SK-N-SH (cell line): ENCODE results near the gene DSE. TPM values are rescaled to one million over a fixed set of nuclear protein-coding genes. Genes with fewer than 3 reads are reported as not detected.

Experiments used
- CTCF ChIA-PET: fragments of 300-600, 350-600 bp; formaldehyde crosslinking; extraction: SDS; loops from one replicate; lab custom pipeline; 2021; lab: Yijun Ruan, JAX
- POLR2A ChIA-PET: fragments of 350-600 bp; sonication (Branson Sonifier 250); formaldehyde crosslinking; extraction: SDS; loops from one replicate; lab custom pipeline; 2020; ENCODE audit warnings: antibody characterized with exemption, inconsistent platforms; lab: Yijun Ruan, JAX
- DNase-seq: peaks from one replicate; pipeline ENCODE4 v3.0.0; 2012
- H2AFZ ChIP-seq: fragments of 200-600 bp; sonication (generic); 2 replicates; pipeline ENCODE4 v1.8.1; 2016; ENCODE audit warnings: antibody characterized with exemption, mild to moderate bottlenecking, low read depth
- H3F3A ChIP-seq: fragments of 200-600 bp; sonication (generic); replicated peaks from 2 replicates; pipeline ENCODE3; 2016; ENCODE audit warnings: antibody characterized with exemption, mild to moderate bottlenecking; ENCODE audit not compliant: insufficient read depth
- H3K27ac ChIP-seq, 2 experiments: fragments of 200-500 bp in 1 of 2; fragments of 200-600 bp in 1 of 2; sonication (Bioruptor generic) in 1 of 2; sonication (generic), shearing (Covaris generic) in 1 of 2; 2 replicates each; pipeline versions ENCODE4 v1.5.1 to v1.6.1; 2014 to 2016; ENCODE audit warnings: low read depth in 2 of 2, inconsistent platforms in 1 of 2, low read length in 1 of 2, mild to moderate bottlenecking in 1 of 2, mixed read lengths in 1 of 2
- H3K27me3 ChIP-seq: fragments of 200-600 bp; sonication (generic), shearing (Covaris generic); 2 replicates; pipeline ENCODE4 v1.6.1; 2016; ENCODE audit warnings: mixed run types; ENCODE audit not compliant: insufficient read depth
- H3K36me3 ChIP-seq, 2 experiments: fragments of 200-500 bp in 1 of 2; fragments of 200-600 bp in 1 of 2; sonication (Bioruptor generic) in 1 of 2; sonication (generic) in 1 of 2; replicated peaks in 1 of 2; 2 replicates each; pipeline versions ENCODE3 to v1.5.1; 2014 to 2016; ENCODE audit warnings: low read length in 1 of 2, mild to moderate bottlenecking in 1 of 2; ENCODE audit not compliant: insufficient read depth in 2 of 2, control insufficient read depth in 1 of 2
- H3K4me1 ChIP-seq, 2 experiments: fragments of 200-500 bp in 1 of 2; fragments of 200-600 bp in 1 of 2; sonication (Bioruptor generic) in 1 of 2; sonication (generic), shearing (Covaris generic) in 1 of 2; 2 replicates each; pipeline versions ENCODE4 v1.5.1 to v1.6.1; 2014 to 2016; ENCODE audit warnings: low read depth in 1 of 2, low read length in 1 of 2, mixed run types in 1 of 2; ENCODE audit not compliant: insufficient read depth in 2 of 2, control insufficient read depth in 1 of 2
- H3K4me2 ChIP-seq: fragments of 200-600 bp; sonication (generic), shearing (Covaris generic); 2 replicates; pipeline ENCODE4 v1.6.1; 2017; ENCODE audit warnings: mixed run types
- H3K4me3 ChIP-seq, 2 experiments: fragments of 200-500 bp in 1 of 2; fragments of 200-600 bp in 1 of 2; sonication (Bioruptor generic) in 1 of 2; sonication (generic), shearing (Covaris generic) in 1 of 2; 2 replicates each; pipeline versions ENCODE4 v1.5.1 to v1.8.1; 2014 to 2016; ENCODE audit warnings: low read depth in 2 of 2, inconsistent platforms in 1 of 2, low read length in 1 of 2, mild to moderate bottlenecking in 1 of 2, mixed read lengths in 1 of 2, moderate library complexity in 1 of 2
- H3K79me2 ChIP-seq: fragments of 200-600 bp; sonication (generic); 2 replicates; pipeline ENCODE4 v1.8.1; 2017; ENCODE audit warnings: mild to moderate bottlenecking; ENCODE audit not compliant: insufficient read depth
- H3K9ac ChIP-seq: fragments of 200-600 bp; sonication (generic); 2 replicates; pipeline ENCODE4 v1.6.1; 2017; ENCODE audit warnings: mixed run types
- H3K9me2 ChIP-seq: fragments of 200-600 bp; sonication (generic); 2 replicates; pipeline ENCODE4 v1.6.1; 2017; ENCODE audit warnings: mixed run types
- H3K9me3 ChIP-seq: fragments of 200-600 bp; sonication (generic); 2 replicates; pipeline ENCODE4 v1.6.1; 2017; ENCODE audit warnings: mixed run types, mild to moderate bottlenecking, moderate library complexity
- H4K20me1 ChIP-seq: fragments of 200-600 bp; sonication (generic); 2 replicates; pipeline ENCODE4 v1.6.1; 2017; ENCODE audit warnings: mild to moderate bottlenecking, mixed run types; ENCODE audit not compliant: insufficient read depth
- CHD2 ChIP-seq: fragments of 150-350 bp; IDR thresholded peaks from 2 replicates; pipeline ENCODE4 v1.6.1; 2018; ENCODE audit warnings: low read length; ENCODE audit not compliant: partially characterized antibody
- GABPA ChIP-seq: IDR thresholded peaks from 2 replicates; pipeline ENCODE4 v1.4.0; 2012; ENCODE audit warnings: low read depth, mild to moderate bottlenecking
- IRF3 ChIP-seq: fragments of 150-350 bp; IDR thresholded peaks from 2 replicates; pipeline ENCODE4 v1.6.1; 2016; ENCODE audit warnings: mild to moderate bottlenecking, low read depth, low read length
- NRF1 ChIP-seq: IDR thresholded peaks from 2 replicates; pipeline ENCODE4 v1.6.1; 2012; ENCODE audit warnings: low read depth, mild to moderate bottlenecking, low read length
- RAD21 ChIP-seq: IDR thresholded peaks from 2 replicates; pipeline ENCODE4 v1.6.1; 2012; ENCODE audit warnings: mild to moderate bottlenecking, low read length
- REST ChIP-seq: IDR thresholded peaks from 2 replicates; pipeline ENCODE4 v1.6.1; 2012; ENCODE audit warnings: mild to moderate bottlenecking, low read depth, low read length, moderate library complexity
- SMC3 ChIP-seq: IDR thresholded peaks from 2 replicates; pipeline ENCODE4 v1.6.1; 2012; ENCODE audit warnings: low read depth, low read length, improper control_type of control experiment
- USF1 ChIP-seq: IDR thresholded peaks from 2 replicates; pipeline ENCODE4 v1.4.0; 2012; ENCODE audit warnings: low read depth, borderline replicate concordance
- USF2 ChIP-seq: fragments of 150-350 bp; IDR thresholded peaks from 2 replicates; pipeline ENCODE4 v1.6.1; 2017; ENCODE audit warnings: antibody characterized with exemption, low read length, low read depth, borderline replicate concordance
- YY1 ChIP-seq: IDR thresholded peaks from 2 replicates; pipeline ENCODE4 v1.4.0; 2012; ENCODE audit warnings: low read depth, mild to moderate bottlenecking
- WGBS: methylation state at CpG from one replicate; pipeline ENCODE4 v1.1.6; 2017; ENCODE audit warnings: low lambda C conversion rate; 5-methylcytosine and 5-hydroxymethylcytosine counted together
- polyA plus RNA-seq, 3 experiments: library from polyadenylated mRNA; depleted of rRNA; stranded (reverse); fragments of >200 nt; gene quantifications; 2 replicates each; pipeline ENCODE4 v1.2.3, GENCODE V29; 2012
- TF ChIP-seq, protein P1 (sequence below): IDR thresholded peaks from 2 replicates; pipeline ENCODE4 v1.4.0; 2012; ENCODE audit warnings: low read depth, borderline replicate concordance

DSE gene
- polyA plus RNA-seq, 1 of the 3 experiments (the other 2 are of a cell fraction), result 12.7 TPM

DNA sequence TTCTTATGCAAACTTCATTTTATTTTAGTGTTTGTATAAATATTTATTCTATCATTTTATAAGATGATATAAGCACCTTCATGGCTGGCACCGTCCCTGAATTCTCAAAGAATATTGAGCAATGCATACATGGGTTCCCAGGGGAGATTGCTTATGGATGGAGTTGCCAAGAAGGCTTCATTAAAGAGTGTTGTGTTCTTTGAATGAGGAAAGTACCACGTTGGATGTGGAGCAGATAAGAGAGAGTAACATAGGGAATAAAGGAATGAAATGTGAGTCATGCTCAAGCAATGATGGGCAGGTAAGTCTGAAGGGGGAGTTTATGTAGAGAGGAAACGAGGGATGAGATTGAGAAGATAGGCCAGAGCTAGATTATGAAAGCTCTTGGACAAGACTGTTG is 10.3 kb downstream of the DSE start (continued):
- TF ChIP-seq REST (no peak), RAD21 (no peak), GABPA (no peak), USF2 (no peak)
- TF ChIP-seq, all 33 proteins: peak for 0

DNA sequence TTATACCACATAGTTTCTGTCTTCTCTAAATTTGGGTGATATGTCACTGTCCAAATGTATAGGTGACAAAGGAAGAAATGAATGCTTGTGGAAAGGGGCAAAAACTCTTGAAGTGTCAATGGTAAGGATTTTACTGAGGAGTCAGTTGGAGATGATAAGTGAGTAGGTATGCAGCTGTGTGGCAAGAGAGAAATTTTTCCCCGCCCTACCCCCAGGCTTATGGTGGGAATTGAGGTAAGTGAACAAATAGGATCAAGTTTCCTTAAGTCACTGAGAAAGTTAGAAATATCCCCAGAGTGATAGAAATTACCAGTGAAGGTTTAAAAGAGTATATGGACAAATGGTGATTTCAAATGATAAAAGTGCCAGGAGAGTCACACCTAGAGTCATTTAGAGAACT is 11.8 kb downstream of the DSE start:
- no peak for DNase-seq
- Histone ChIP-seq H3K4me1 (peaks cover 5 to 27% of the 10 kb centered on the region in 2 experiments), H3K36me3 (no peaks in the 10 kb centered on the region), H3K4me2 (no peak overlapping the region), H3K9me2 (no peaks in the 10 kb centered on the region), H3K9me3 (no peaks in the 10 kb centered on the region), H3K9ac (no peak overlapping the region), H3K27ac (no peak overlapping the region), H3F3A (peaks cover 28% of the 10 kb centered on the region), H3K27me3 (no peaks in the 10 kb centered on the region), H3K79me2 (peaks cover 44% of the 10 kb centered on the region), H3K4me3 (no peak overlapping the region), H4K20me1 (no peaks in the 10 kb centered on the region), H2AFZ (no peak overlapping the region)
- POLR2A ChIA-PET, result no interaction called here
- 92% methylated on average over 1 of the region's 1 CpG for WGBS
- TF ChIP-seq IRF3, result no peak
- no peak for TF ChIP-seq NRF1
- no peak for TF ChIP-seq SMC3
- TF ChIP-seq, protein P1, sequence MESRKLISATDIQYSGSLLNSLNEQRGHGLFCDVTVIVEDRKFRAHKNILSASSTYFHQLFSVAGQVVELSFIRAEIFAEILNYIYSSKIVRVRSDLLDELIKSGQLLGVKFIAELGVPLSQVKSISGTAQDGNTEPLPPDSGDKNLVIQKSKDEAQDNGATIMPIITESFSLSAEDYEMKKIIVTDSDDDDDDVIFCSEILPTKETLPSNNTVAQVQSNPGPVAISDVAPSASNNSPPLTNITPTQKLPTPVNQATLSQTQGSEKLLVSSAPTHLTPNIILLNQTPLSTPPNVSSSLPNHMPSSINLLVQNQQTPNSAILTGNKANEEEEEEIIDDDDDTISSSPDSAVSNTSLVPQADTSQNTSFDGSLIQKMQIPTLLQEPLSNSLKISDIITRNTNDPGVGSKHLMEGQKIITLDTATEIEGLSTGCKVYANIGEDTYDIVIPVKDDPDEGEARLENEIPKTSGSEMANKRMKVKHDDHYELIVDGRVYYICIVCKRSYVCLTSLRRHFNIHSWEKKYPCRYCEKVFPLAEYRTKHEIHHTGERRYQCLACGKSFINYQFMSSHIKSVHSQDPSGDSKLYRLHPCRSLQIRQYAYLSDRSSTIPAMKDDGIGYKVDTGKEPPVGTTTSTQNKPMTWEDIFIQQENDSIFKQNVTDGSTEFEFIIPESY, result no peak
- TF ChIP-seq CHD2, result no peak
- TF ChIP-seq YY1, result no peak
- no peak for TF ChIP-seq USF1
- TF ChIP-seq RAD21, result no peak
- CTCF ChIA-PET, result no interaction called here
